HG02610 (cell line): ENCODE results near the gene SNX5.

Source experiments
- ATAC-seq: cut with Tn5 transposase; IDR thresholded peaks from one replicate; pipeline ENCODE4 v1.9.1; 2021; ENCODE audit warnings: mild to moderate bottlenecking, moderate library complexity; ENCODE audit not compliant: unreplicated experiment

Gene SNX5

DNA sequence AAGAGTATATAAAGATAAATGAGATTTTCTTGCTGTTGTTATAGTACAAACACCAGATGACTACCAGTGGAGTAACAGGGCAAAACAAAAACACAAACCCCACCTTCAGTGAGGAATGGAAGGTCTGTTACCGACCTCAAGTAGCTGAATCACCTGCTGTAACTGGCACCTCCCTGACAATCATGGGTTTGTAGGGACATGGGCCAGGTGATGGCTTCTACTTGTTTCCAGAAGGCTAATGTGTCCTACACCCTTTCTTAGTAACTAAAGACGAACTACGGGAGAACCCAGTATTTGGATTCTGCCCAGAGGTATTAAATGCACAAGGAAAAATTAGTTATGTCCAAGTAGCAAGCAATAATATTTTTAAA lies 26.8 kb downstream of the SNX5 start:
- ATAC-seq = no peak

DNA sequence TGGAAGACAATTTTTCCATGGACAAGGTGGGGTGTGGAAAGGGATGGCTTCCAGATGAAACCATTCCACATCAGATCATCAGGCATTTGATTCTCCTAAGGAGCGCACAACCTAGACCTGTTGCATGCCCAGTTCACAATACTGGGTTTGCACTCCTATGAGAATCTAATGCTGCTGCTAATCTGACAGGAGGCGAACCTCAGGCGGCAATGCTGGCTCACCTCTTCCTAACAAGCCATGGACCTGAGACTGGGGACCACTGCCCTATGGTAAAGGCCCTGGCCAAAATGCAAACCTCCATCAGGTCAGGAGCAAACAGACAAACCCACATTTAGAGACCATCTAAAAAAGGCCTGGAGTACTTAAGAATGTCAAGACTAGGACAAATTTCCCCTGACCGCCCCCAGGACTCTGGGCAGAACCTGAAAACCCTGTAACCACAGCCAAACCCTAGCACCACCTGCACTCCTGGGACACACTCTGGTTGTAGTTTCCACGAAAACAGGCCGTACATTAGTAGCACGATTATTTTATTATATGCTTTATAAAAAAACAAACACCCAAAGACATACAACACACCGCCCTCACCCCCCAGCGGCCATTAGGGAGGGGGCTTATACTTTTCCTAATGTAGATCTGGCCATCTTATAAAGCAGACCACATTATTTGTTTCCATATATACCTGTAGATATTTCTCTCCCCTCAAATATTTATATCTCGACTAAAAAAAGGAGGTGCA lies 27.3 kb downstream of the SNX5 start:
- ATAC-seq = no peak

DNA sequence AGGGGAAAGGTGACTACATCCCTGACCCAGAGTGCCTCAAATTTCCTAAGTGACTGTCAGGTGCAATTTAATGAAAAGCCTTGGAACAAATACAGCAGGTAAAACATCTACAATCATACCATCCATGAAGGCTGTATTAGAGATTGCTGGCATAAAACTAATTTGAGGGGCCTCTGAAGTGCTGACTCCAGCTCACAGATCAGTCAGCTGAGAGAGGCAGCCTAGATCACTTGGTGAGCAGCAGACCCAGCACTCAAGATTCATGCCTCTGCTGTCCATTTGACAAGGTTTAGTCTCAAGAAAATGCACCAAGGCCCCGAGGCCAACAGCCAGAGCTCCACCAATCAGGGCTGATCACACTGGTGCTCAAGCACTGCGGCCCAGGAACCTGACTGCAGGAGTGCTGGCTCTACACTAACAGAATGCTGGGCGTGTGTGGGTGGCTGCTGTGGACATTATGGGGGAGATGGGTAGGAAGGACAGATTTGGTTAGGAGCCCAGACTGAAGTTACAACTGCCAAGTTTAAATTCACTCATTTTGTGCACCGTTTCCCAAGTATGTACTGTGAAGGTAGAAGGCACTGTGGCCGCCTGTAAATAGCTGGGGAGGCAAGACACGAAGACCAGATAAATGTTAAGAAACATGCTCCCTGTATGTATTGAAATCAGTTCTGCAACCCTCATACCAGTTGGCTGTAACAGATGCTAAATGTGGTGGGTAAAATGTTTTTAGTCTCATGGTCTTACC lies 28.2 kb downstream of the SNX5 start:
- no peak for ATAC-seq

DNA sequence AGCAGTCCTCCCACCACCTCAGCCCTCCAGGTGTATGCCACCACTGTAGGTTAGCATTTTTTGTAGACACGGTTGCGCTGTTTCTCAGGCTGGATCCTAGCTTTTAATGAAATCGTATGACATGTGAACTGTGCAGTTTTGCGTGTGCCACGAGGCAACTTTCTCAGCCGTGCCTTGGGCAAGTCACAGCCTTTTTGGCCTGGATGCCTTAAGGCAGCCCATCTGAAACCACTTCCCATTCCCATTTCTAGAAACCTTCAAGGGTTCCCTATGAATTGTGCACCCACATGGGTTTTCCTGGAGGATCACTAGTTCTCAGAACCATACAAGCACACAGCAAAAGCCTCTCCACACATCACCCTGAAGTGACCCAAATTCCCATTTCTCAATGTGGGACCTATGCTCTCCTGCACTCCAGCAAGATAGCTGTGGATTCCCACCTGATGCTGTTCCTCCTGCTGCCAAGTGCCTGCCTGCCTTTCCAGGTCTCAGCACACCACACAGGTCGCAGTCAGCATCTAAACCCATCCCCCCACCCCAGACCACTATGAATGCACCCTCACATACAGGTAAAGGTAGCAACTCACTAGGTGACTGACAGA lies 28.9 kb downstream of the SNX5 start:
- no peak for ATAC-seq

DNA sequence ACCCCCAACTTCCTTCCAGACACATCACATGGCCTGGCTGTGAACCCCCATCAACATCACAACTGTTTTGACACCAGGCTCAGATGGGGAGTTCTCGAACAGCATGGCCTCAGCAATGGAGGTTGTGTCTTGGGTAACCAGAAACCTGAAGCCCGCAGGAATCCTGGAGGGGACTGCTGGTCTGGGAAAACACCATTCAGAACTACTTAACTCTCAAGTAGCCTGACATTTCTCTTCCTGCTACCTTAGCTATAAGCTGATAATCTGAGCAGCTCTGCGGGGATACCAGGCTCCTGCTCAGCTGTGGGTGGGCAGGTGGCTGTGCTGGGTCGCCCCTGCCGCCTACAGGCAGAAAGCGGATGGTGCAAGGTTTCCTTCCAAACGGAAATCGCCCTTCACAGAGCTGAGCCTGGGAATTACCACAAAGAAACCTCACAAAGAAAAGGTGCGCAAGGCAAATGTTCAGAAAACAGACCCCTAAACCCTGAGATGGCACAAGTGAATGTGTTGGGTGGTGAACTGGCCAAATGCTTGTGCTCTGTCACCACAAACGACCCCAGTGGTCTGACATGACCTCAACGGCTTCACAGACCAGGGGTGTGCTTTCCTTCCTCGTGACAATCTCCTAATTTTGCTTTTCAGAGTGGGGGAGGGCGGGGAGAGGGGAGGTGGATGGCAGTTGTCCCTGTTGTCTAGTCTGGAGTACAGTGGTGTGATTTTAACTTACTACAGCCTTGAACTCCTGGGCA lies 29.5 kb downstream of the SNX5 start:
- peak; percentile 71 for ATAC-seq

DNA sequence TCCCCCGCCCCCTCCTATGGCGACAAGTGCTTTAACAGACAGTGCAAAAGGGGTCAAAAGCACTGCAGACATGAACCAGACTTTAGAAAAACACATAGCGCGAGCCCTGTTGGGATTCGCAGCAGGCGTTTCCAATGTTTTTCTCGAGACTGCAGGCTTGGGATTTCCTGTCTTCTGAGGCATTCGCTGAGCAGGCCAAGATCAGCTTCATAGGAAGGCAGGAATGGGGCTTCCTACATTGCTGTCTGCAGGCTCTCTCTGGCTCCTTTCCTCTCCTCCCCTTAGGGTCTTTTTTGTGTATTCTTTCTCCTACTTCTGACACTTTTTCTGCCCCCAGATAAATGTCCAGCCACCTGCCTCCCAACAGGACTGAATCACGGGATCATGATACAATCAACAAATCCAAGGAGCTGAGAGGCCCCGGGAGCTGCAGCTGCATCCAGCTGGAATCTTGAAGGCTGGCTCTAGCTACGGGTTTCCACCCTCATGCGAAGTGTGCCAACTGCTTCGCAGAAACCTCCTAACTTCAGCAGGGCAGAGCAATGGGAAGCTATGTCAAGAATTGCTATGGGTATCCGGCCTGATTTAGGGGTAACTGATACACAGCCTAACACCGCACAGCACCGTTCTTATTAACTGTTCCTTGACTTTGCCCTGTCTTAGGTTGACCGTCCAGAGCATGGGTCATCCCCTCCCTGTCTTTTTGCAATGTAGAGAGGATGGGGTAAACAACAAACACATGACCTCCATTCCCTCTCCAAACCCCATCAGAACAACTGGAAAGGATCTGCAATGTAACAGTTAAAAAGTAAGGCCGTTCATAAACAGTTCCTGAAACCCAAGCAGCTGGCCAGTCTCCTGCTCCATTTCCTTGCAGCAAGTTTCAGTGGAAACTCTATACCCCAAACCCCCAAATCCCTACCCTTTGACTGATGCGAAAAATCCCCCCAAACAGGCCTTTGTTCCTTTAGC lies 31.5 kb downstream of the SNX5 start:
- no peak for ATAC-seq

DNA sequence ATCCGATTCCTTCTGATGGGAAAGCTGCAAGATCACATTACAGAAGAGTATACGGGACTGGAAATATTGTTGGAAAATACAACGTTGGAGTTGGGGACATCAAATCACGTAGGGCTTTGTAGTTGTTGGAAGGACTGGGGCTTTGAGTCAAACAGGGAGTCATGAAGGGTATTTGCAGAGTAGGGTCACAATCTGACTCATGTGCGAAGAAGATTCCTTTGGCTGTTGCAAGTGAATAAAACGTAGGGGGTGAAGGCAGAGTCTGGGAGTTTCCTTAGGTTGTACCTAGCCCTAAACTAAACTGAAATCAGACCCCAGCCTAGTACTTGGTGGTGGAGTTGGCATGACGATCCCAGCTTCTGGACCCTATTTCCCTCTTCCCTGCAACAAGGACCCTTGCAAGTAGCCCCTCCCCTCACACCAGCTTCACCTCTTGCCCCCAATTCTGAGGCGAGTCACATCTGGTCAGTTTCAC lies 32.3 kb downstream of the SNX5 start:
- no peak for ATAC-seq

DNA sequence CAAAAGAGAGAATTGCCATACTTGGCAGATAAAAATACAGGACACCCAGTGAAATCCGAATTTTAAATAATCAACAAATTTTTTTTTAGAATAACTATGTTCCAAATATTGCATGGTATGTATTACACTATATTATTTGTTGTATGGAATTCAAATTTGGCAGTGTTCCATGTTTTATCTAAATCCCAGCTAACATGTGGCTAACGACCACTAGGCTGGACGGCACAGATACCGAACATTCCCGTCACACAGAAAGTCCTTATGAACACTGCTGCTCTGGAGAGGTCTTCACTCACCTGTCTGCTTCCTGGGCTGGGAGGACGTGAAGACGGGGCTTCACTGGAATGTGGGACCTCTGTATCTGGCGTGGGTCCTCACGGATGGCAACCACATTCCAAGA lies 32.8 kb downstream of the SNX5 start:
- ATAC-seq = no peak

DNA sequence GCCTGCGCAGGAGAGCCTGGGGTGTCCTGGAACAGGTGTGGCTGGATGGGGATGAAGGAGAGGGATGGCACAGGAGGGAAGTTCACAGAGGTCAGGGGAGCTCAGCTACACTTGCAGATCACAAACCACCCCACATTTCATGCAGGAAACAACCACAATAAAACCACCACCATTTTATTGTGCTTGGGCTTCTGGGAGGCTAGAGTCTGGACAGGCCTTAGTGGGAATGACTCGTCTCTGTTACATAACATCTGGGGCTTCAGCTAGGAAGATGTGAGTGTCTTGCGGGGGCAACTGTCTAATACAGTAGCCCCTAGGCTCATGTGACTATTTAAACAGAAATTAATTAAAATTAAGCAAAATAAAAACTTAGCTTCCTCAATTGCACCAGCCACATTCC lies 33.4 kb downstream of the SNX5 start:
- ATAC-seq = no peak

DNA sequence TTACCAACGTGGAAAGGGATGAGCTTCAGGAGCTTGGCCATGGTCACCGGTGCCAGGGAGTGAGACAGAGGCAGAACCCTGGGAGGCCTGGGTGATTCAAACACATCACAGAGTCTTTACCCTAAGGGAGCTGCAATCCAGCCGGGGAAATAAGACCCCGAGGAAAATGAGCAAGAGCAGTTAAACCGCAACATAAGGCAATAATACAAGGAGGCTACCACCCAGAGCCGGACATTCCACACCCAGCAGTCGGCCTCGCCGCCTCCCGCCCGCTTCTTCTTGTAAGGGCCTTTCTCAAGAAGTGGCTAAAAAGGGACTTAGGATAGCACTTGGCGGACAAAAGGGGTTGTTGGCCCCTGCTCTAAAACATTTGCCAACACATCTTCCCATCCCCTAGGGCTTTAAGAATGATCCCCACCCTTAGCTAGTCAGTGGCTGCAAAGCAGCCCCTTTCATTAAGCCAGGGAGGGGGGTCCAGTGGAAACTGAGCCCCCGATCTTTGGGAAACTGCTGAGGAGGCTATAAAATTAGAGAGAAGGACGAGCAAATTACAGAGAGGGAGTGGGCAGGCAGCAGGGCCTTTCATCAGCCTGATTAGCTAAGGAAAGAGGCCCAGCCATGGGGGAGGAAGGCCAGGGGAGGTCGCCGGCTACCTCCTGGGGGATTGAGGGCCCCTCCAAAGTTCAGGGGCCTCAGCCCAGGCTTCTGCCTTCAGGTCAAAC lies 34.3 kb downstream of the SNX5 start:
- no peak for ATAC-seq

DNA sequence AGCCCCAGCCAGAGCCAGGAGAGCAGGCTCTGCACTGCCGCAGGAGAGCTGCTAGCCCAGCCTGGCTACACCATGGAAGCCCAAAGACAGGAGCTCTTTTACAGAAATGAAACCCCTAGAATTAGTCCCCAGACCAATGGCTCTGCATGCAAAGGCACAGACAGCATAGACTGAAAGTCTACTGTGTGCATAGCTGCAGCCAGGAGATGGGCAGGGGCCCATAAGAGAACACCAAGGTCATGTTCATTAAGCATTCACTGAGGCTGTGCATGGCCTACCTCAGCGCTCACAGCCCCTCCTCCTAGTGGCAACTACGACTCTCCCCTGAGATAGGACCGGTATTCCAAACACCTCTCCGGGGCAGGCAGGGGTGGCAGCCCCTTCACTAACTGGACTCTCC lies 34.9 kb downstream of the SNX5 start:
- ATAC-seq = no peak

DNA sequence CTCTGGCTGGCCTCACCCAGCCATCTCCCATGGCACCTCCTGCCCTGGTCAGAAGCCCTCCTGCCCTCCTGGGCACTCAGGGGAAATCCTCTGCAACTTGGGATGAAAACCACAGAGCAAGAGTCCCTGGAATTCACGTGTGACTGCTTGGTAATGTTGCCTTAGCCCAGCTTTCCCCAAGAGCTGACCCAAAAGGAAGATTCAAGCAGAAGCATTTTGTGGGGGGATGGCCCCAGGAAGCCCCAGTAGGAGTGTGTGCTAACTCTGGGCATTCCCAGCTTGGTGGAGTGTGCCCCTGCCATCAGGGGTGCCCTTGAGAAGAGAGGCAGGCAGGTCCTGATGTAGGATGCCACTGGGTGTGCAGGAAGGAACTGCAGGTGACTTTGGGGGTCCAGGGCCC lies 35.5 kb downstream of the SNX5 start:
- no peak for ATAC-seq

DNA sequence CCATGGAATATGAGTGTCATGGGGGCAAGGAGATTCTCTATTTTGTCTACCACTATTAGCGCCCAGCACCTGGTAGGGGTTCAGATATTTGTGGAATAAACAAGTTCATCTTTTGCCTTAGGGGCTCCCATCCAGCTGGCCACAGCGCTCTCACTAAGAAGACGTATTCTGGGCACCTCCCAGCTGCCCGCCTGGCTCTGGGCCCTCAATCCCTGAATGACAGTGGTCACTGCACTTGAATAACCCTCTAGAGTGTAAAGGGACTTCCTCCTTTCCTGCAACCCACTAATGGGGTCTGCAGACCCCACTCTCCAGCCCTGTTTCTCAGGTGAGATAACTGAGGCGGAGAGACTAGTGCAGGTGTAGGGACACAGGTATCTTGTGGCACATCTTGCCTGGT lies 36.2 kb downstream of the SNX5 start:
- no peak for ATAC-seq

DNA sequence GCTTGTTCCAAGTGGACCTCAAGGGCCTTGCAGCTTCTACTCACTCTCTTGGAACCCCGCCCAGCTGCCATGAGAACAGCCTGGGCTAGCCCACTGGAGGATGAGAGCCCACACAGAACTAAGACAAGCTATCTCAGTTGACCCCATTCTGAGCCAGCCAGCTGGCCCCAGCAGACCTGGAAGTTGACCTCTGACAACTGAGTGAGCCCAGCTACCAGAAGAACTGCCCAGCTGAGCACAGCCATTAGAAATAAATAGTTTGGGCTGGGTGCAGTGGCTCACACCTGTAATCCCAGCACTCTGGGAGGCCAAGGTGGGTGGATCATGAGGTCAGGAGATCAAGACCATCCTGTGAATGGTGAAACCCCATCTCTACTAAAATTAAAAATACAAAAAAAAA lies 37.1 kb downstream of the SNX5 start:
- no peak for ATAC-seq

DNA sequence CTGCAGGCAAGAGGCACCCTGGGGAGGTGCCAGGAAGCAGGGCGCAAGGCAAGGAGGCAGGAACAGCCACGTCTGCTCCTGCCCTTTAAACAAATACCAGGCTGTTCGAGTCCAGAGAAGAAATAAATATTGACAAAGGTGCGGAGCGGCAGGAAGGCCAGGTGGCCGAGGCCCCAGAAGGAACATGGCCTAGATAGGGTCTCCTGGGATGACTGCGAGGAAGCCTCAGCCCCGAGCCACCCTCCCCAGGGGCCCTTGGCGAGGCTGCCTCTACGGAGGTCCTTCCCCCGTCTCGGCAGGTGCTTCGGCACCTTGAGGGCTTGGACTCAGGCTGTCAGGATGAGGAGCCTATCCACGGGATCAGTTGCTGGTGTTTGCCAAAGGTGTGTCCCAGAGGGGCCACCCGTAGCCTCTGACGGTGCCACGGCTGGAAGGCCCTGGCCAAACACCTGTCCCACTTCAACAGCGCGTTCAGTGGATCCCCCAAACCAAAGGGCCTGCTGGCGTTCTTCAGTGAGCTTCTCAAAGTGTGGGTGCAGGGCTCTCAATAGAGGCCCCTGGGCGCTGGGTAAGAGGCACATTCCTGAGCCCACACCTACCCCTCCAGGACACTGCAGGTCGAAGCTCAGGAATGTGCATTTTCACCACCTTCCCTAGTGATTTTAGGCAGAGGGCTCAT lies 39.8 kb downstream of the SNX5 start:
- ATAC-seq = no peak

DNA sequence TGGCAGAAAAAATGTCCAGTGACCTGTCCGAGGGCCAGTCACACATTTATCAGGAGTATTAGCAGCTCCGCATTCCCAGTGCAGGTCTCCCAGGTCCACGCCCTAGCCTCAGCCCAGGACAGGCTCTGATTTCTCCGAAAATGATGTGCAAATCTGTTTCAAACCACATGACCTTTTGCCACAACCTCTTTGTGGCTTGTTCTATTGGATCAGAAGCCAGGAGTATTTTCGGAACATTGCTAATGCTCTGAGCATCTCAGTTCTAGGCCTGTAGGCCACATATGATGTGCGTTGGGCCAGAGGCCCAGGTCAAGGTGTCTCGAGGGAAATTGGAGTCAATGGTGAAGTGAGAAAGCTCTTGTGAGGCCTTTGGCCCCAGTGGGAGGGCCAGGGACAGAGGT lies 40.4 kb downstream of the SNX5 start:
- no peak for ATAC-seq

DNA sequence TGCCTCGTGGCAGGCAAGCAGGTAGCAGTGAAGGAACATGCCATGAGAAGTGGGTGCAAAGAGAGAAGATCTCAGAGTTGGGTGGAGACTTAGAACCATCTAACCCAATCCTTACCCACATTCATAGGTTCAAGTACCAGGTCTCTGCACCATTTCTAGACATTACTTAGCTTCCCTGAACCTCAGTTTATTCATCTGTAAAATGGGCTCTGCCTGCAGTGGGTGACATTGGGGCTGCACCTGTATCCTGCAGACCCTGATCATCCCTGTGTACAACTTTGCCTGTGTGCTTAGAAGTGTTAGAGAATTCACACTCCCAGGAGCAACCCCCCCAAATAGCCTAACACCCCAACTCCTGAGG lies 42.7 kb downstream of the SNX5 start:
- ATAC-seq = no peak

DNA sequence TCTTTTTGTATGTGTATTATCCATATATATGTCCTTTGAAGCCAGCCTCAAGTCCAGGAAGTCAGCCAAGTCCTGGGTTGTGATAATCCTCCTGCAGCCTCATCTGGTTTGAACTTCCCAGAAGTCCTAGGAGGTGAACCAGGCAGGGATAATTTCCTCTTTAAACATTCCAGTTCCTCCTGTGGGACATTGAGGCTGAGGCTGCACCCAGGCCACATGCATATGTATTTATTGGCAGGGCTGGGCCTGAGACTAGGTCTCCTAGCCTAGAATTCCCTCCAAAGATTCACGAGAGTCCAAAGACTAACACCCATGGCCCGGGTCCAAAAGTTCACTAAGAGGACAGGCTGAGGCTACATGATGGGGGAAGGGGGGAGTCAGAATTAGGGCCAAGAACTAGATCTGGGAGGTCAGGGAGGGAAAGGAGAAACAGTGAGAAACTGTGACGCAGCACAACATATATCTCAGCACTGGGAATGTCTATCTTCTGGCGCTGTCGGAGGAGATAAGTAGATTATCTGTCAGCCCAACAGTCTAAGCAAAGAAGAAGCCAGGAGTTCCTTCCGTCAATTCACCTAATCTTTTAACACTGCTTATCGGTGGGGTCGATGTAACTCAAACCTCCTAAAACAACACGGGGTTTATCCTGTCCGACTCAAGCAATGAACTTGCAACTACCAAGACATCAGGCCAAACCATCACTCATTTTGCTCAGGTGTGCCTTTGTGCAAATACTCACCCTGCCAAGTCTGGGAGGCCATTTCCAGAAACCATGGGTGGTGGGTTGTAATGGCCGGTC lies 43.3 kb downstream of the SNX5 start:
- ATAC-seq = no peak
